GM12878 (cell line): ENCODE results near the gene ITGAL. TPM values are rescaled to one million over a fixed set of nuclear protein-coding genes. Genes with fewer than 3 reads are reported as not detected.

Experiments
- MTA2 ChIP-seq: fragments of 450-650 bp; IDR thresholded peaks from 2 replicates; pipeline ENCODE4 v1.6.1; 2016; ENCODE audit warnings: low read depth, mild to moderate bottlenecking, moderate library complexity
- RFX5 ChIP-seq: IDR thresholded peaks from 2 replicates; pipeline ENCODE4 v1.6.1; 2011; ENCODE audit warnings: low read depth, low read length, improper control_type of control experiment
- STAT3 ChIP-seq: IDR thresholded peaks from 2 replicates; pipeline ENCODE4 v1.6.1; 2011; ENCODE audit warnings: low read depth, low read length, improper control_type of control experiment
- ZNF592 ChIP-seq: fragments of 450-650 bp; IDR thresholded peaks from 2 replicates; pipeline ENCODE4 v1.6.1; 2017; ENCODE audit warnings: mild to moderate bottlenecking, moderate library complexity
- ZNF687 ChIP-seq: fragments of 450-650 bp; IDR thresholded peaks from 2 replicates; pipeline ENCODE4 v1.6.1; 2017; ENCODE audit warnings: mild to moderate bottlenecking, moderate library complexity
- polyA plus RNA-seq, 11 experiments: library from polyadenylated mRNA; depleted of rRNA in 4 of 11; unstranded in 6 of 11; stranded (reverse) in 5 of 11; fragments of >200 nt; fragmentation: Nextera tagmentation in 4 of 11; fragmentation: Illumina TruSeq in 1 of 11; extraction: Ambion mirVana in 4 of 11; extraction: Trizol in 1 of 11; gene quantifications; 1 replicate in 1 of 11; 2 replicates in 10 of 11; pipeline versions ENCODE4 v1.2.1 to v1.2.3, GENCODE V29; 2011 to 2016; ENCODE audit warnings: inconsistent platforms in 2 of 11, missing spikeins in 2 of 11, low read depth in 1 of 11
- total RNA-seq, 4 experiments: library from RNA; depleted of rRNA in 3 of 4; stranded (reverse); fragments of >200 nt in 3 of 4; fragmentation: Illumina TruSeq in 1 of 4; extraction: Trizol in 1 of 4; gene quantifications; 2 replicates each; pipeline versions ENCODE4 v1.2.1 to v1.2.3, GENCODE V29; 2013 to 2021

The ITGAL gene
- total and polyA plus RNA-seq, 10 of the 15 experiments (the other 5 are each of a cell fraction or from before 2014, with no cell fraction given) = 10.7 to 170 (median 96.9) TPM

DNA sequence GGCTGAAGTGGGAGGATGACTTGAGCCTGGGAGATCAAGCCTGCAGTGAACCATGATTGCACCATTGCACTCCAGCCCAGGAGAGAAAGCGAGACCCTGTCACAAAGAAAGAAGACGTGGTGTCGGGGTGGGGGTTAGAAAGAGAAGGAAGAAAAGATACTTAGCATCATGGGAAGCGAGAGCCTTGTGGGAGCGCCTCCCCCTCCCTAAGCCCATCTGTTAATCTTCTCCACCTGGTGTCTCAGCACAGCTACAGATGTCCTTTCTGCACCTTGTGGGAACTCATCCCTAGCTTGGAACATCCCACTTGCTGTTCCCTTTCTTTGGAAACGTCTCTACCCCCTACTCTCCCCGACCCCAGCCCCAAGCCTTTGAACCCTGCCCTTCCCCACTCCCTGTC lies 93.0 kb downstream of the ITGAL start (continued):
- TF ChIP-seq ZNF687 (no peak), RFX5 (no peak), MTA2 (no peak), STAT3 (no peak), ZNF592 (no peak)
